ENCODE data around the gene CNPY1. TPM values are rescaled to one million over a fixed set of nuclear protein-coding genes. Genes with fewer than 3 reads are reported as not detected.

Gene CNPY1
- total and polyA plus RNA-seq, 2 of the 8 experiments (the other 6 are each of a cell fraction or from before 2014, with no cell fraction given) = not detected

DNA sequence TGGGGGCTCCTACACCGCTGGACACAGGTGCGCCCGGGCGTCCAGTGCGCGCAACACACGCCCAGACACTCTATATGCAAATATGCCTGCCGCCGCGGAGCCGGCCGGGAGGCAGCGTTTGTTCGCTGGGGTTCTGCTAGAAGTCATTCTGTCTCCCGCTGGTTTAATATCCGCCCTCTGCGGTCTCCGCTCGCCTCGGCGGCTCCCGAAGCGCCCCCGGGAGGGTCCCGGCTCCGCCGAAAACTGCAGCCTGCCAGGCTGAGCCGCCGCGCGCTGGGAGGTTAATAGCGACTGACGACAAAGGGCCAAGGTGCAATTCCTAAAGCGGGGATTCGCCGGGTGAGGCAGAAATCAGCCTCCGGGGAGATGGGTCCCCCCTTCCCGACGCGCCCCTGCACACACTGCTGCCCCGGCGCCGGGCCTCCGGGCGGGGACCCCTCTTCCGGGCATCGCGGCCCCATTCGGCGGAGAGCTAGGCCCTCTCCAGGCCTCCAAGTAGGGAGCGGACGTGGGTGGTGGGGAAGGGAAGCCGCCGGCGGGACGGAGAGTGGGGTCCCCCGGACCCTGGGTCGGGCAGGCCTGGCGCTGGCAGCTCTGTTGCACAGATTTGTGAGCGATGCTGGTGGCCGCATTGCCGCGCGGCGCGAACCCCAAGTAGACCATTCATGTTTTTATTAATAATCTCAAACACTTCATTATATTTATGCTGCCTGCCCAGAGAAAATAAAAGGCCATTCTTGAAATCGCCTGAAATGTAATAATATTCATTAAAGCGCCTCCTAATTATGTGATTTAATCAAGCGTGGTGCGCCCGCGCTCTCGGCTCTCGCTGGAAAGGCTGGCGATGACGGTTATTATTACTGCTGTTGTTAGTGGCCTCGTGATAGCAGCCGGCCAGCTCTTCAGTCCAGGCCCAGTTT lies 79.3 kb downstream of the CNPY1 start (continued):
- TF ChIP-seq POU5F1 (IDR thresholded peaks at IDR 0.05; ENCODE audit: low read depth, low read length) = no peak
- TF ChIP-seq JUN (IDR thresholded peaks at IDR 0.05; ENCODE audit: low read depth, low read length) = no peak
- TF ChIP-seq ZNF274 (IDR thresholded peaks at IDR 0.05; ENCODE audit: borderline replicate concordance, extremely low read depth, low read length) = no peak
- peak; percentile 84 for TF ChIP-seq EZH2 (IDR thresholded peaks at IDR 0.05; ENCODE audit: low read depth, low read length, severe bottlenecking)
- no peak for TF ChIP-seq BRCA1 (IDR thresholded peaks at IDR 0.05; ENCODE audit: low read depth, low read length)
- no peak for TF ChIP-seq CHD2 (IDR thresholded peaks at IDR 0.05; ENCODE audit: low read length)
- TF ChIP-seq, protein P1, sequence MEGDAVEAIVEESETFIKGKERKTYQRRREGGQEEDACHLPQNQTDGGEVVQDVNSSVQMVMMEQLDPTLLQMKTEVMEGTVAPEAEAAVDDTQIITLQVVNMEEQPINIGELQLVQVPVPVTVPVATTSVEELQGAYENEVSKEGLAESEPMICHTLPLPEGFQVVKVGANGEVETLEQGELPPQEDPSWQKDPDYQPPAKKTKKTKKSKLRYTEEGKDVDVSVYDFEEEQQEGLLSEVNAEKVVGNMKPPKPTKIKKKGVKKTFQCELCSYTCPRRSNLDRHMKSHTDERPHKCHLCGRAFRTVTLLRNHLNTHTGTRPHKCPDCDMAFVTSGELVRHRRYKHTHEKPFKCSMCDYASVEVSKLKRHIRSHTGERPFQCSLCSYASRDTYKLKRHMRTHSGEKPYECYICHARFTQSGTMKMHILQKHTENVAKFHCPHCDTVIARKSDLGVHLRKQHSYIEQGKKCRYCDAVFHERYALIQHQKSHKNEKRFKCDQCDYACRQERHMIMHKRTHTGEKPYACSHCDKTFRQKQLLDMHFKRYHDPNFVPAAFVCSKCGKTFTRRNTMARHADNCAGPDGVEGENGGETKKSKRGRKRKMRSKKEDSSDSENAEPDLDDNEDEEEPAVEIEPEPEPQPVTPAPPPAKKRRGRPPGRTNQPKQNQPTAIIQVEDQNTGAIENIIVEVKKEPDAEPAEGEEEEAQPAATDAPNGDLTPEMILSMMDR (IDR thresholded peaks at IDR 0.05; ENCODE audit: control extremely low read depth in 1 of 3, insufficient read depth in 1 of 3, low read depth in 1 of 3, low read length in 3 of 3) = peak in 2 of 3 experiments; percentile 46 to 47; a peak in 3 of 4 replicates
- TF ChIP-seq CTBP2 (IDR thresholded peaks at IDR 0.05; ENCODE audit: borderline replicate concordance, insufficient read depth, insufficient read length, low read length) = peak; percentile 91
- TF ChIP-seq, protein P2, sequence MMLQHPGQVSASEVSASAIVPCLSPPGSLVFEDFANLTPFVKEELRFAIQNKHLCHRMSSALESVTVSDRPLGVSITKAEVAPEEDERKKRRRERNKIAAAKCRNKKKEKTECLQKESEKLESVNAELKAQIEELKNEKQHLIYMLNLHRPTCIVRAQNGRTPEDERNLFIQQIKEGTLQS (IDR thresholded peaks at IDR 0.05; ENCODE audit: insufficient read depth, low read depth, low read length) = no peak
- no peak for TF ChIP-seq HDAC6 (IDR thresholded peaks at IDR 0.05; ENCODE audit: low read depth, low read length)
- TF ChIP-seq GTF2F1 (IDR thresholded peaks at IDR 0.05; ENCODE audit: borderline replicate concordance, low read depth, low read length) = no peak
- TF ChIP-seq POLR2AphosphoS5 (IDR thresholded peaks at IDR 0.05; ENCODE audit: low read depth, low read length) = no peak
- no peak for TF ChIP-seq MAFK (IDR thresholded peaks at IDR 0.05; ENCODE audit: low read depth, low read length)
- TF ChIP-seq TAF7 (optimal IDR thresholded peaks at IDR 0.05; ENCODE audit: borderline replicate concordance, low read depth, low read length) = no peak
- peak; percentile 27; the same call in 1 of the 2 replicates for TF ChIP-seq CBX8 (IDR thresholded peaks at IDR 0.05; ENCODE audit: borderline replicate concordance, low read depth, low read length)
- no peak for TF ChIP-seq BACH1 (IDR thresholded peaks at IDR 0.05; ENCODE audit: low read length)
- 0 out of 2 replicates have a peak, but pooled peaks have one; percentile 35 for TF ChIP-seq TCF12 (IDR thresholded peaks at IDR 0.05; ENCODE audit: low read depth, low read length)
- no peak for TF ChIP-seq FOSL1 (IDR thresholded peaks at IDR 0.05; ENCODE audit: insufficient read depth, low read depth, low read length)
- no peak for TF ChIP-seq BCL11A (IDR thresholded peaks at IDR 0.05; ENCODE audit: low read depth in 2 of 2, low read length in 2 of 2)
- no peak for TF ChIP-seq POLR2A (IDR thresholded peaks at IDR 0.05; ENCODE audit: control extremely low read depth in 1 of 2, low read depth in 2 of 2, low read length in 2 of 2)
- TF ChIP-seq NANOG (IDR thresholded peaks at IDR 0.05; ENCODE audit: insufficient read depth, low read depth, low read length, poor library complexity, severe bottlenecking) = no peak

Data from H1 (cell line).